ENCODE results near the gene GIT2.

DNA sequence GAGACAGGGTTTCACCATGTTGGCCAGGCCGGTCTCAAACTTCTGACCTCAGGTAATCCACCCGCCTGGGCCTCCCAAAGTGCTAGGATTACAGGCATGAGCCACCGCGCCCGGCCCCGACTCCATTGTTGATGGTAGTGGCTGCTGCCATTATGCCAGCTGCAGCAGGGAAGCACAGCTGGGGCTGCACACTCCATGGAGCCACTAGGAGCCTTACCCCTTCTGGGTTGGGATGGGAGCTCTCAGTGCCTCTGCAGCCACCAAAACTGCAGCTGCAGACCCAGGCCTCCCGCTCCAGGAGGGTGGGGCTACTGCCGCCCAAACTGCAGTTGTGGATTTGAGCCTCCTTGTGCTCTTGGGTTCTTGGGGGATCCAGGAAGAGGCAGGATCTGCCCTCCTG lies 70.2 kb downstream of the GIT2 start:
- no peak for TF ChIP-seq CREB1 (IDR thresholded peaks at IDR 0.05; ENCODE audit: low read depth)
- no peak for TF ChIP-seq EZH2 (IDR thresholded peaks at IDR 0.05; ENCODE audit: borderline replicate concordance, control insufficient read depth, low read depth, low read length)
- no peak for TF ChIP-seq TAF1 (IDR thresholded peaks at IDR 0.05; ENCODE audit: borderline replicate concordance, low read depth, low read length)
- TF ChIP-seq, protein P1, sequence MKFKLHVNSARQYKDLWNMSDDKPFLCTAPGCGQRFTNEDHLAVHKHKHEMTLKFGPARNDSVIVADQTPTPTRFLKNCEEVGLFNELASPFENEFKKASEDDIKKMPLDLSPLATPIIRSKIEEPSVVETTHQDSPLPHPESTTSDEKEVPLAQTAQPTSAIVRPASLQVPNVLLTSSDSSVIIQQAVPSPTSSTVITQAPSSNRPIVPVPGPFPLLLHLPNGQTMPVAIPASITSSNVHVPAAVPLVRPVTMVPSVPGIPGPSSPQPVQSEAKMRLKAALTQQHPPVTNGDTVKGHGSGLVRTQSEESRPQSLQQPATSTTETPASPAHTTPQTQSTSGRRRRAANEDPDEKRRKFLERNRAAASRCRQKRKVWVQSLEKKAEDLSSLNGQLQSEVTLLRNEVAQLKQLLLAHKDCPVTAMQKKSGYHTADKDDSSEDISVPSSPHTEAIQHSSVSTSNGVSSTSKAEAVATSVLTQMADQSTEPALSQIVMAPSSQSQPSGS (IDR thresholded peaks at IDR 0.05; ENCODE audit: low read length): no peak
- no peak for TF ChIP-seq BCL11A (IDR thresholded peaks at IDR 0.05; ENCODE audit: low read depth, low read length)
- TF ChIP-seq POLR2AphosphoS5 (IDR thresholded peaks at IDR 0.05; ENCODE audit: low read length): no peak
- TF ChIP-seq JUND (IDR thresholded peaks at IDR 0.05; ENCODE audit: low read depth, low read length): no peak
- TF ChIP-seq POLR2A (IDR thresholded peaks at IDR 0.05; ENCODE audit: low read depth, low read length): no peak
- no peak for TF ChIP-seq SIX5 (IDR thresholded peaks at IDR 0.05; ENCODE audit: low read depth, low read length, severe bottlenecking)
- no peak for TF ChIP-seq BRCA1 (IDR thresholded peaks at IDR 0.05; ENCODE audit: low read depth, low read length)
- TF ChIP-seq NRF1 (conservative IDR thresholded peaks at IDR 0.05; ENCODE audit: low read depth, low read length): no peak
- no peak for TF ChIP-seq MYC (IDR thresholded peaks at IDR 0.05; ENCODE audit: insufficient read depth, insufficient read length, insufficient replicate concordance, low read length, severe bottlenecking)
